Naive thymus-derived CD4-positive, alpha-beta T cell (primary cell): Measurements from ENCODE around the gene CCDC88C. TPM values are rescaled to one million over a fixed set of nuclear protein-coding genes. Genes with fewer than 3 reads are reported as not detected.
A peak's percentile ranks its signal among the peaks of the same experiment; 100 is the strongest.

Experiments
- ATAC-seq: fragments of 150-1000 bp; cut with Tn5 transposase; 2 replicates; pipeline ENCODE4 v1.10.0; 2021; ENCODE audit warnings: mild to moderate bottlenecking, moderate library complexity
- CTCF ChIA-PET: fragments of 350-600 bp; sonication (Branson Sonifier 250); formaldehyde crosslinking; loops from one replicate; lab custom pipeline; 2021; ENCODE audit warnings: antibody characterized with exemption; lab: Charles Lee
- POLR2A ChIA-PET: fragments of 350-600 bp; sonication (Branson Sonifier 250); formaldehyde crosslinking; loops from one replicate; lab custom pipeline; 2021; ENCODE audit warnings: antibody characterized with exemption, inconsistent platforms; lab: Charles Lee
- DNase-seq, 9 donors: peaks; one replicate each; pipeline versions ENCODE4 v3.0.0 to v3.0.0-alpha.2; 2020 to 2022; ENCODE audit warnings: mixed read lengths in 1 of 9
- H3K27ac ChIP-seq: one replicate; pipeline ENCODE4 v1.7.0; 2013; ENCODE audit warnings: mild to moderate bottlenecking, low read depth, low read length, moderate library complexity
- H3K27me3 ChIP-seq, 2 donors: one replicate each; pipeline ENCODE4 v1.7.0; 2013; ENCODE audit warnings: low read length in 2 of 2, mild to moderate bottlenecking in 2 of 2, moderate library complexity in 2 of 2; ENCODE audit not compliant: control insufficient read depth in 2 of 2, insufficient read depth in 2 of 2
- H3K36me3 ChIP-seq, 3 experiments: 1 replicate in 2 of 3; 2 replicates in 1 of 3; pipeline ENCODE4 v1.7.0; 2013; ENCODE audit warnings: low read length in 3 of 3, mild to moderate bottlenecking in 3 of 3, moderate library complexity in 1 of 3; ENCODE audit not compliant: insufficient read depth in 3 of 3, control insufficient read depth in 2 of 3
- H3K4me1 ChIP-seq, 2 donors: one replicate each; pipeline ENCODE4 v1.7.0; 2013; ENCODE audit warnings: low read length in 2 of 2, mild to moderate bottlenecking in 2 of 2, moderate library complexity in 1 of 2; ENCODE audit not compliant: control insufficient read depth in 2 of 2, insufficient read depth in 2 of 2
- H3K4me3 ChIP-seq: 2 replicates; pipeline ENCODE4 v1.7.0; 2013; ENCODE audit warnings: mild to moderate bottlenecking, low read length
- H3K9me3 ChIP-seq, 3 experiments: 1 replicate in 2 of 3; 2 replicates in 1 of 3; pipeline ENCODE4 v1.7.0; 2013; ENCODE audit warnings: low read length in 3 of 3; ENCODE audit not compliant: control insufficient read depth in 2 of 3
- H3K27ac Mint-ChIP-seq, 9 donors: one replicate each; pipeline ENCODE4 v1.8.0; 2020 to 2022; ENCODE audit warnings: mixed read lengths in 9 of 9, mild to moderate bottlenecking in 8 of 9, moderate library complexity in 5 of 9, inconsistent platforms in 2 of 9
- H3K27me3 Mint-ChIP-seq, 5 donors: one replicate each; pipeline ENCODE4 v1.8.0; 2021 to 2022; ENCODE audit warnings: mixed read lengths in 5 of 5, mild to moderate bottlenecking in 1 of 5
- H3K36me3 Mint-ChIP-seq, 5 donors: one replicate each; pipeline ENCODE4 v1.8.0; 2020 to 2022; ENCODE audit warnings: mixed read lengths in 5 of 5, mild to moderate bottlenecking in 3 of 5, inconsistent platforms in 1 of 5
- H3K4me1 Mint-ChIP-seq, 7 donors: one replicate each; pipeline ENCODE4 v1.8.0; 2020 to 2022; ENCODE audit warnings: mixed read lengths in 7 of 7, mild to moderate bottlenecking in 3 of 7, inconsistent platforms in 1 of 7
- H3K4me3 Mint-ChIP-seq, 10 donors: one replicate each; pipeline ENCODE4 v1.8.0; 2020 to 2022; ENCODE audit warnings: mild to moderate bottlenecking in 10 of 10, mixed read lengths in 10 of 10, moderate library complexity in 6 of 10, inconsistent platforms in 2 of 10
- H3K9me3 Mint-ChIP-seq, 11 donors: one replicate each; pipeline ENCODE4 v1.8.0; 2020 to 2022; ENCODE audit warnings: mixed read lengths in 11 of 11, mild to moderate bottlenecking in 4 of 11, inconsistent platforms in 1 of 11, moderate library complexity in 1 of 11
- intact Hi-C, 2 donors: fragments of 100-400 bp; cut with micrococcal nuclease; formaldehyde crosslinking; loops; one replicate each; pipeline ENCODE4 v1.15.1; 2023
- polyA plus RNA-seq, 2 donors: library from polyadenylated mRNA; unstranded; fragments of 300-500 nt; fragmentation: Illumina TruSeq; gene quantifications; one replicate each; pipeline ENCODE4 v1.2.3, GENCODE V29; 2021
- total RNA-seq, 6 experiments: library from RNA in 5 of 6; stranded (reverse) in 5 of 6; gene quantifications; 1 replicate in 5 of 6; 2 replicates in 1 of 6; pipeline ENCODE4 v1.2.3 and lab custom pipeline; 2021 to 2026

The CCDC88C gene
- total and polyA plus RNA-seq, 7 experiments from 2014 or later, result 23.6 to 324 (median 274) TPM

DNA sequence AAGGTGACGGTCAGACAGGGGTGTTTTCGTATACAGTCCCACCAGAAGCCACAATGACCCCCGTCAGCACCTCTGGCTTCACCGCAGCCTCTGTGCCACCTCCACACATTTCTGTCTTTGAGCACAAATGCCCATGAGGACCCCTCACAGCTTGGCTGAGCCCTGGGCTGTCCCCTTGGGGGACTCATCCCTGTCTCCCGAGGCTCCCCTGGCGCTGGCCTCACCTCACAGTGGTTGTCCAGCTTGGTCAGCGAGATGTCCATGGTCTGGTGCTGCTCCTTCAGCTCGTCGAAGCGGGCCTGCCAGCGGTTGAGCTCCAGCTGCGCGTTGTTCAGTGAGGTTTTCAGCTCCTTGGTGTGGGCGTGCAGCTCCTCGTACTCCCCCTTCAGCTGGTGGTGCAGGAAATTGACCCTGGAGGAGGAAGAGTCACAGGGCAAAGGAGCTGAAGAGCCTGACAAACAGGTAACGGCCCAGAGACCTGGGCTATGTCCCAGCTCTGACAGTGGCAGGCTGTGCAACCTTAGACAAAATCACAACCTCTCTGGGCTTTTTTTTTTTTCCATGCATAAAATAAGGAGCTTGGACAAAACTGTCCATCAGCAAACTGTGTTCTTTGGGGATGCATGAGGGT, 120.4 kb downstream of the CCDC88C start:
- ChIA-PET CTCF (interaction anchor here (0.9 to 1.2 kb wide), 2 partner anchors 47 to 120 kb away, joined by 3 read pairs; no protein-coding TSS in a partner anchor), POLR2A (interaction anchor here (1.0 kb wide), 1 partner anchor 65 kb away, joined by 3 read pairs; no protein-coding TSS in a partner anchor)
- H3K9me3 Mint-ChIP-seq, result no peaks in the 10 kb centered on the region
- intact Hi-C loops, result no loop called here
- H3K27ac Mint-ChIP-seq, result peak overlapping the region in 8 of 9 donors; percentile 12 to 82 (median 42)
- no peaks in the 10 kb centered on the region for H3K27me3 ChIP-seq
- no peaks in the 10 kb centered on the region for H3K27me3 Mint-ChIP-seq
- peaks cover 4 to 36% (median 9%) of the 10 kb centered on the region in 7 donors for H3K4me1 Mint-ChIP-seq
- no peak overlapping the region for H3K4me3 ChIP-seq
- H3K27ac ChIP-seq, result peak overlapping the region; percentile 7
- no peak overlapping the region for H3K4me3 Mint-ChIP-seq
- peaks cover 16 to 68% (median 50%) of the 10 kb centered on the region in 5 donors for H3K36me3 Mint-ChIP-seq
- H3K9me3 ChIP-seq, result no peaks in the 10 kb centered on the region
- ATAC-seq (no peak), DNase-seq (no peak)
- H3K4me1 ChIP-seq, result no peaks in the 10 kb centered on the region
- H3K36me3 ChIP-seq, result peaks cover 70 to 100% (median 73%) of the 10 kb centered on the region in 3 experiments

- H3K4me1 ChIP-seq, result no peaks in the 10 kb centered on the region
- peaks cover 65 to 100% (median 76%) of the 10 kb centered on the region in 3 experiments for H3K36me3 ChIP-seq
- ChIA-PET POLR2A (no interaction called here), CTCF (interaction anchor here (1.2 kb wide), 1 partner anchor 119 kb away, joined by 3 read pairs; no protein-coding TSS in a partner anchor)
- Mint-ChIP-seq H3K27me3 (no peaks in the 10 kb centered on the region), H3K4me1 (peaks cover 0 to 29% (median 6%) of the 10 kb centered on the region in 7 donors), H3K27ac (peak overlapping the region; percentile 11 to 82 (median 52)), H3K36me3 (peaks cover 16 to 71% (median 43%) of the 10 kb centered on the region in 5 donors), H3K9me3 (no peaks in the 10 kb centered on the region), H3K4me3 (peak overlapping the region in 1 of 10 donors; percentile 29)
- no peaks in the 10 kb centered on the region for H3K27me3 ChIP-seq
- DNase-seq (no peak), ATAC-seq (no peak)
- H3K9me3 ChIP-seq, result no peaks in the 10 kb centered on the region
- H3K4me3 ChIP-seq, result no peak overlapping the region
- intact Hi-C loops, result no loop called here
- H3K27ac ChIP-seq, result no peak overlapping the region
Observed at GRCh38 chr14:91295851-91296796, 121.5 kb downstream of the CCDC88C start.

GRCh38 chr14:91295276-91295845, 122.3 kb downstream of the CCDC88C start:
- no peak overlapping the region for H3K4me3 ChIP-seq
- H3K27me3 ChIP-seq, result no peaks in the 10 kb centered on the region
- no peak for DNase-seq
- ATAC-seq, result no peak
- H3K4me3 Mint-ChIP-seq, result no peak overlapping the region
- intact Hi-C loops, result no loop called here
- no peaks in the 10 kb centered on the region for H3K4me1 ChIP-seq
- H3K27ac ChIP-seq, result no peak overlapping the region
- ChIA-PET POLR2A (no interaction called here), CTCF (no interaction called here)
- H3K36me3 Mint-ChIP-seq, result peaks cover 12 to 70% (median 38%) of the 10 kb centered on the region in 5 donors
- peaks cover 61 to 100% (median 73%) of the 10 kb centered on the region in 3 experiments for H3K36me3 ChIP-seq
- no peaks in the 10 kb centered on the region for H3K27me3 Mint-ChIP-seq
- H3K4me1 Mint-ChIP-seq, result peaks cover 0 to 21% (median 5%) of the 10 kb centered on the region in 7 donors
- H3K27ac Mint-ChIP-seq, result peak overlapping the region in 5 of 9 donors; percentile 8 to 76 (median 55)
- H3K9me3 Mint-ChIP-seq, result no peaks in the 10 kb centered on the region
- no peaks in the 10 kb centered on the region for H3K9me3 ChIP-seq

DNA sequence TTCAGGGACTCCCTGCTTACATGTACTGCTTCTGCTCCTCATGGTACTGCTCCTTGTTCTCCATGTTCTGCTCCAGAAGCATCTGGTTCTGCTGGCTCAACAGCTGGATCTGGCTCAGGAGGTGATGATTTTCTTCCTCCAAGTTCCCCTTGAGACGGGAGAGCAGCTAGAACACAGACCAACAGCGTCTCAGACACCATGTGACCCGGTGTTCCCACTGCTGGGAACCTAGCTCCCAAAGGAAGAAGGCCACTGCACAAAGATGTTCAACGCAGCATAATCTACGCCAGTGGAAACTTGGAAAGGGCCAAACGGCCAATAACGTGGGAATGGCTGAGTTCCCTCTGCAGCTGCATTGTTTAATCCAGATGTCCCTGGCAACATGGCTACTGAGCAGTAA, 123.5 kb downstream of the CCDC88C start:
- Mint-ChIP-seq H3K9me3 (no peaks in the 10 kb centered on the region), H3K4me3 (no peak overlapping the region), H3K4me1 (peaks cover 0 to 15% (median 5%) of the 10 kb centered on the region in 7 donors), H3K27ac (peak overlapping the region in 7 of 9 donors; percentile 39 to 86 (median 60)), H3K36me3 (peaks cover 12 to 67% (median 36%) of the 10 kb centered on the region in 5 donors), H3K27me3 (no peaks in the 10 kb centered on the region)
- H3K4me1 ChIP-seq, result no peaks in the 10 kb centered on the region
- DNase-seq (no peak), ATAC-seq (no peak)
- no peaks in the 10 kb centered on the region for H3K9me3 ChIP-seq
- no peaks in the 10 kb centered on the region for H3K27me3 ChIP-seq
- intact Hi-C loops, result no loop called here
- POLR2A ChIA-PET, result no interaction called here
- peak overlapping the region; percentile 57 for H3K27ac ChIP-seq
- no peak overlapping the region for H3K4me3 ChIP-seq
- H3K36me3 ChIP-seq, result peaks cover 64 to 100% (median 68%) of the 10 kb centered on the region in 3 experiments
- CTCF ChIA-PET, result interaction anchor here (2.0 kb wide), 2 partner anchors 121 to 392 kb away, joined by 5 to 11 read pairs; no protein-coding TSS in a partner anchor

DNA sequence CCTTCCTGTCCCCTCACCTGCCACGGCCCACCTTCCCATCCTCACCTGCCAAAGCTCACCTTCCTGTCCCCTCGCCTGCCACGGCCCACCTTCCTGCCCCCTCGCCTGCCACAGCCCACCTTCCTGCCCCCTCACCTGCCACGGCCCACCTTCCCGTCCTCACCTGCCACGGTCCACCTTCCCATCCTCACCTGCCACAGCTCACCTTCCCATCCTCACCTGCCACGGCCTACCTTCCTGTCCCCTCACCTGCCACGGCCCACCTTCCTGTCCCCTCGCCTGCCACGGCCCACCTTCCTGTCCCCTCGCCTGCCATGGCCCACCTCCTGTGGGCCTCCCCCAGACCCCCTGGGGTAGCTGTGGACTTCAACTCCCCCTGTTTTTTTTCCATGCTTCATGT, 124.3 kb downstream of the CCDC88C start:
- intact Hi-C loops, result no loop called here

DNA sequence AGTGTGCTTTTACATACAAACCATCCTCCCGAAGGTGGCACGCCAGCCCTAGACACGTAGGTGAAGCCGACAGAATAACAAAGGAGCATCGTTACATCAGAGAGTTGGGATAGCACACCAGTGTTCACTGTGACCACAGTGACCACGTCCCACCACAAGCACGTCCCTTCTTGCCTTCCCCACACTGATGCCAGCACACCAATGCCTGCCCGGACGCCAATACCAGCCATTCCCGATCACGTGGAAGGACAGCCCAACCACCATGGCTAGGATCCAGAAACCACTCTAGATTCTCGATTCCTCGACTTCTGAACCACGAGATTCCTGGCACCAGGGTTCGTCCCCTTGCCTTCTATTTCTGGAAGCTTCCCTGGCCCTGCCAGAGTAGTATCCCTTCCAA, 125.1 kb downstream of the CCDC88C start:
- ATAC-seq (no peak), DNase-seq (no peak)
- Histone ChIP-seq H3K27me3 (no peaks in the 10 kb centered on the region), H3K4me3 (no peak overlapping the region), H3K36me3 (peaks cover 51 to 97% (median 66%) of the 10 kb centered on the region in 3 experiments), H3K9me3 (no peaks in the 10 kb centered on the region), H3K4me1 (no peaks in the 10 kb centered on the region), H3K27ac (no peak overlapping the region)
- Mint-ChIP-seq H3K27me3 (no peaks in the 10 kb centered on the region), H3K4me1 (peaks cover 0 to 12% (median 3%) of the 10 kb centered on the region in 7 donors), H3K4me3 (peak overlapping the region in 3 of 10 donors; percentile 1 to 21 (median 11)), H3K36me3 (peaks cover 4 to 63% (median 34%) of the 10 kb centered on the region in 5 donors), H3K9me3 (no peaks in the 10 kb centered on the region), H3K27ac (peak overlapping the region; percentile 39 to 88 (median 67))
- CTCF ChIA-PET, result interaction anchor here (1.1 to 17.3 kb wide), 2 partner anchors 117 to 118 kb away, joined by 3 to 204 read pairs; no protein-coding TSS in a partner anchor
- intact Hi-C loops, result no loop called here
- POLR2A ChIA-PET, result no interaction called here

More for the DNA sequence above, 124.3 kb downstream of the CCDC88C start:
- peak overlapping the region; percentile 57 for H3K27ac ChIP-seq
- Mint-ChIP-seq H3K27ac (peak overlapping the region in 8 of 9 donors; percentile 39 to 86 (median 64)), H3K36me3 (peaks cover 8 to 64% (median 32%) of the 10 kb centered on the region in 5 donors), H3K4me1 (peaks cover 0 to 12% (median 0%) of the 10 kb centered on the region in 7 donors), H3K4me3 (no peak overlapping the region), H3K27me3 (no peaks in the 10 kb centered on the region), H3K9me3 (no peaks in the 10 kb centered on the region)
- H3K36me3 ChIP-seq, result peaks cover 58 to 97% (median 66%) of the 10 kb centered on the region in 3 experiments
- ChIA-PET CTCF (interaction anchor here (0.6 to 2.0 kb wide), 6 partner anchors 18 to 401 kb away, joined by 3 to 11 read pairs (median 3); no protein-coding TSS in a partner anchor), POLR2A (interaction anchor here (0.7 kb wide), 1 partner anchor 753 kb away, joined by 4 read pairs; no protein-coding TSS in a partner anchor)
- no peaks in the 10 kb centered on the region for H3K9me3 ChIP-seq
- no peaks in the 10 kb centered on the region for H3K27me3 ChIP-seq
- no peaks in the 10 kb centered on the region for H3K4me1 ChIP-seq
- ATAC-seq, result no peak
- no peak overlapping the region for H3K4me3 ChIP-seq
- DNase-seq, result no peak
